Tibial artery (tissue), 4 donors: ENCODE data around the gene PPP2CA.
"Not testable (repeated sequence)": the region's sequence is repeated elsewhere in the genome, so short reads cannot be mapped to it uniquely, and the experiment has no call there.

Experiments used
- DNase-seq, 2 donors: peaks; one replicate each; pipeline ENCODE4 v3.0.0-alpha.2; 2019
- H3K27ac ChIP-seq, 2 donors: fragments of 200-600 bp; sonication (generic) in 1 of 2; 1 replicate in 1 of 2; 2 replicates in 1 of 2; pipeline ENCODE4 v1.5.1; 2018 to 2019; ENCODE audit warnings: mild to moderate bottlenecking in 1 of 2
- H3K27me3 ChIP-seq, 2 donors: fragments of 200-600 bp; sonication (generic) in 1 of 2; one replicate each; pipeline versions ENCODE4 v1.5.1 to v1.6.0; 2016 to 2019
- H3K36me3 ChIP-seq, 3 donors: fragments of 200-600 bp; sonication (generic) in 2 of 3; one replicate each; pipeline ENCODE4 v1.5.1; 2016 to 2019; ENCODE audit warnings: mild to moderate bottlenecking in 2 of 3
- H3K4me1 ChIP-seq, 4 donors: fragments of 200-600 bp; sonication (generic) in 2 of 4; 1 replicate in 3 of 4; 2 replicates in 1 of 4; pipeline ENCODE4 v1.5.1; 2016 to 2019
- H3K4me3 ChIP-seq, 2 donors: fragments of 200-600 bp; sonication (generic) in 1 of 2; 1 replicate in 1 of 2; 2 replicates in 1 of 2; pipeline ENCODE4 v1.5.1; 2018 to 2019; ENCODE audit warnings: mild to moderate bottlenecking in 2 of 2
- H3K9me3 ChIP-seq, 3 donors: fragments of 200-600 bp; sonication (generic) in 1 of 3; one replicate each; pipeline ENCODE4 v1.5.1; 2016 to 2019
- CTCF ChIP-seq, 2 experiments: fragments of 200-600 bp in 1 of 2; fragments of 450-650 bp in 1 of 2; IDR thresholded peaks; one replicate each; pipeline ENCODE4 v1.5.1; 2017 to 2019; ENCODE audit warnings: antibody characterized with exemption in 2 of 2, mild to moderate bottlenecking in 1 of 2, moderate library complexity in 1 of 2
- intact Hi-C: fragments of 100-400 bp; cut with DNase I; formaldehyde crosslinking; loops from one replicate; pipeline ENCODE4 v1.15.0; 2023; ENCODE audit warnings: low total_unique reads

The PPP2CA gene

GRCh38 chr5:134226441-134227192 is 744 bp upstream of the PPP2CA start:
- Histone ChIP-seq H3K4me1 (peaks cover 0 to 39% (median 14%) of the 10 kb centered on the region in 4 donors), H3K27me3 (no peaks in the 10 kb centered on the region), H3K27ac (peak overlapping the region; percentile 99), H3K36me3 (no peaks in the 10 kb centered on the region), H3K9me3 (no peaks in the 10 kb centered on the region), H3K4me3 (peak overlapping the region; percentile 93 to 94)
- TF ChIP-seq CTCF (IDR thresholded peaks at IDR 0.05): no peak
- intact Hi-C loops: loop anchor here (1.0 to 10.0 kb wide), 2 partner anchors 49 to 298 kb away; partner anchors contain the start of gene JADE2
- no peak for DNase-seq

- peak overlapping the region; percentile 93 to 94 for H3K4me3 ChIP-seq
- peaks cover 0 to 8% (median 0%) of the 10 kb centered on the region in 3 donors for H3K36me3 ChIP-seq
- DNase-seq: peak; percentile 48 to 77
- intact Hi-C loops: loop anchor here (10.0 kb wide), 1 partner anchor 300 kb away; the partner anchor contains the start of gene JADE2
- H3K27me3 ChIP-seq: no peaks in the 10 kb centered on the region
- no peaks in the 10 kb centered on the region for H3K9me3 ChIP-seq
- peaks cover 0 to 54% (median 20%) of the 10 kb centered on the region in 4 donors for H3K4me1 ChIP-seq
- peak overlapping the region; percentile 99 for H3K27ac ChIP-seq
- no peak for TF ChIP-seq CTCF (IDR thresholded peaks at IDR 0.05)
Measured at GRCh38 chr5:134224888-134225779, 739 bp downstream of the PPP2CA start.

- Histone ChIP-seq H3K27ac (peak overlapping the region; percentile 99), H3K36me3 (peaks cover 0 to 8% (median 0%) of the 10 kb centered on the region in 3 donors), H3K4me3 (peak overlapping the region; percentile 93 to 94), H3K4me1 (peaks cover 0 to 69% (median 27%) of the 10 kb centered on the region in 4 donors), H3K27me3 (no peaks in the 10 kb centered on the region), H3K9me3 (no peaks in the 10 kb centered on the region)
- TF ChIP-seq CTCF (IDR thresholded peaks at IDR 0.05): no peak
- DNase-seq: no peak
- intact Hi-C loops: loop anchor here (10.0 kb wide), 1 partner anchor 301 kb away; the partner anchor contains the start of gene JADE2
Measured at GRCh38 chr5:134223406-134224248, 2.2 kb downstream of the PPP2CA start.

GRCh38 chr5:134221690-134222089 is 4.2 kb downstream of the PPP2CA start:
- Histone ChIP-seq H3K4me1 (peaks cover 0 to 81% (median 23%) of the 10 kb centered on the region in 4 donors), H3K27ac (peak overlapping the region in 1 of 2 donors; percentile 2)
- intact Hi-C loops: loop anchor here (10.0 kb wide), 1 partner anchor 303 kb away; the partner anchor contains the start of gene JADE2
- not testable (repeated sequence) for H3K36me3 ChIP-seq, H3K4me3 ChIP-seq, DNase-seq, H3K9me3 ChIP-seq, H3K27me3 ChIP-seq

GRCh38 chr5:134215757-134216156 is 10.1 kb downstream of the PPP2CA start:
- peaks cover 0 to 75% (median 20%) of the 10 kb centered on the region in 4 donors for H3K4me1 ChIP-seq

GRCh38 chr5:134211263-134212031 is 14.4 kb downstream of the PPP2CA start:
- intact Hi-C loops, H3K36me3 ChIP-seq, H3K9me3 ChIP-seq, DNase-seq, H3K4me3 ChIP-seq, H3K27ac ChIP-seq, H3K27me3 ChIP-seq: not testable (repeated sequence)
- H3K4me1 ChIP-seq: peaks cover 0 to 71% (median 15%) of the 10 kb centered on the region in 4 donors

More at GRCh38 chr5:134215757-134216156, 10.1 kb downstream of the PPP2CA start:
- no peak for DNase-seq
- no peaks in the 10 kb centered on the region for H3K27me3 ChIP-seq
- peaks cover 0 to 4% (median 0%) of the 10 kb centered on the region in 3 donors for H3K36me3 ChIP-seq
- H3K27ac ChIP-seq: no peak overlapping the region
- intact Hi-C loops: no loop called here
- no peak for TF ChIP-seq CTCF (IDR thresholded peaks at IDR 0.05)
- no peak overlapping the region for H3K4me3 ChIP-seq
- no peaks in the 10 kb centered on the region for H3K9me3 ChIP-seq
